SIG-M5 treated with dmso at 0.1 percent for 504 hours (cell line): Measurements from ENCODE around the gene SLC45A3.

Source experiments
- DNase-seq: peaks from one replicate; lab custom pipeline; 2025; ENCODE audit not compliant: unreplicated experiment; lab: John Stamatoyannopoulos, UW

The SLC45A3 gene

GRCh38 chr1:205701420-205701819, 21.1 kb upstream of the SLC45A3 start:
- DNase-seq: no peak

- no peak for DNase-seq
These were observed 20.6 kb upstream of the SLC45A3 start for GRCh38 chr1:205700865-205701401.

- no peak for DNase-seq
These were observed 19.1 kb upstream of the SLC45A3 start for GRCh38 chr1:205699416-205699815.

GRCh38 chr1:205698921-205699320, 18.6 kb upstream of the SLC45A3 start:
- no peak for DNase-seq

- DNase-seq: no peak
These were observed 13.2 kb upstream of the SLC45A3 start for GRCh38 chr1:205693421-205693991.

GRCh38 chr1:205692423-205692822, 12.1 kb upstream of the SLC45A3 start:
- DNase-seq: no peak

- no peak for DNase-seq
These were observed 9.9 kb upstream of the SLC45A3 start for GRCh38 chr1:205690122-205690756.

- no peak for DNase-seq
These were observed 9.2 kb upstream of the SLC45A3 start for GRCh38 chr1:205689479-205689878.

GRCh38 chr1:205688171-205689080, 8.1 kb upstream of the SLC45A3 start:
- DNase-seq: no peak

GRCh38 chr1:205687242-205687641, 6.9 kb upstream of the SLC45A3 start:
- DNase-seq: no peak

- no peak for DNase-seq
These were observed 1.1 kb upstream of the SLC45A3 start for GRCh38 chr1:205681364-205681763.

- DNase-seq: no peak
These were observed 1.8 kb downstream of the SLC45A3 start for GRCh38 chr1:205678286-205679111.

- DNase-seq: no peak
These were observed 3.1 kb downstream of the SLC45A3 start for GRCh38 chr1:205677167-205677566.

GRCh38 chr1:205676597-205676996, 3.7 kb downstream of the SLC45A3 start:
- DNase-seq: no peak

- no peak for DNase-seq
These were observed 4.3 kb downstream of the SLC45A3 start for GRCh38 chr1:205676002-205676401.

GRCh38 chr1:205675247-205675646, 5.1 kb downstream of the SLC45A3 start:
- DNase-seq: no peak

GRCh38 chr1:205672970-205673369, 7.3 kb downstream of the SLC45A3 start:
- DNase-seq: no peak

GRCh38 chr1:205672395-205672889, 7.9 kb downstream of the SLC45A3 start:
- no peak for DNase-seq

GRCh38 chr1:205670611-205671430, 9.5 kb downstream of the SLC45A3 start:
- DNase-seq: no peak

- DNase-seq: no peak
These were observed 10.2 kb downstream of the SLC45A3 start for GRCh38 chr1:205670150-205670446.
